Vagina (tissue), 2 donors: ENCODE results near the gene TSPAN9. TPM values are rescaled to one million over a fixed set of nuclear protein-coding genes. Genes with fewer than 3 reads are reported as not detected.

ENCODE experiments used
- DNase-seq, 2 donors: peaks; one replicate each; pipeline ENCODE4 v3.0.0-alpha.2; 2017; ENCODE audit errors: extremely low spot score in 2 of 2
- H3K27ac ChIP-seq: fragments of 200-600 bp; sonication (generic); one replicate; pipeline ENCODE4 v1.5.1; 2019
- H3K27me3 ChIP-seq: fragments of 200-600 bp; sonication (generic); one replicate; pipeline ENCODE4 v1.5.1; 2019
- H3K36me3 ChIP-seq, 2 donors: fragments of 200-600 bp; sonication (generic); one replicate each; pipeline ENCODE4 v1.5.1; 2017 to 2019
- H3K4me1 ChIP-seq: fragments of 200-600 bp; sonication (generic); one replicate; pipeline ENCODE4 v1.5.1; 2019
- H3K4me3 ChIP-seq, 2 donors: fragments of 200-600 bp; sonication (generic); 1 replicate in 1 of 2; 2 replicates in 1 of 2; pipeline ENCODE4 v1.5.1; 2016 to 2019
- H3K9me3 ChIP-seq: fragments of 200-600 bp; sonication (generic); one replicate; pipeline ENCODE4 v1.5.1; 2019
- CTCF ChIP-seq, 3 experiments: fragments of 450-650 bp in 2 of 3; fragments of 200-600 bp in 1 of 3; sonication (generic) in 1 of 3; IDR thresholded peaks; one replicate each; pipeline ENCODE4 v1.5.1; 2017 to 2019; ENCODE audit warnings: antibody characterized with exemption in 3 of 3, mild to moderate bottlenecking in 2 of 3, moderate library complexity in 2 of 3
- POLR2A ChIP-seq, 2 donors: fragments of 450-650 bp; IDR thresholded peaks; one replicate each; pipeline ENCODE4 v1.6.1; 2017; ENCODE audit warnings: antibody characterized with exemption in 2 of 2, mild to moderate bottlenecking in 2 of 2, moderate library complexity in 2 of 2
- POLR2AphosphoS5 ChIP-seq, 2 donors: sonication (generic); formaldehyde crosslinking; IDR thresholded peaks; one replicate each; pipeline ENCODE4 v1.9.0; 2017; ENCODE audit warnings: antibody characterized with exemption in 2 of 2, mild to moderate bottlenecking in 2 of 2, low read depth in 1 of 2; ENCODE audit not compliant: insufficient read depth in 1 of 2
- intact Hi-C: fragments of 100-400 bp; cut with DNase I; formaldehyde crosslinking; loops from one replicate; pipeline ENCODE4 v1.15.1; 2023
- total RNA-seq: library from RNA; depleted of rRNA; stranded (reverse); fragments of >200 nt; gene quantifications from one replicate; pipeline ENCODE4 v1.2.3, GENCODE V29; 2016

TSPAN9 gene
- total RNA-seq, 1 donor from 2014 or later = 32.2 TPM

GRCh38 chr12:3145033-3145432 lies 67.9 kb downstream of the TSPAN9 start:
- Histone ChIP-seq H3K9me3 (no peaks in the 10 kb centered on the region), H3K27me3 (no peaks in the 10 kb centered on the region), H3K27ac (no peak overlapping the region), H3K4me1 (peaks cover 36% of the 10 kb centered on the region), H3K4me3 (no peak overlapping the region), H3K36me3 (no peaks in the 10 kb centered on the region)
- no peak for DNase-seq
- no peak for TF ChIP-seq POLR2AphosphoS5 (IDR thresholded peaks at IDR 0.05; ENCODE audit: insufficient read depth in 1 of 2, low read depth in 1 of 2)
- no peak for TF ChIP-seq POLR2A (IDR thresholded peaks at IDR 0.05)
- no peak for TF ChIP-seq CTCF (IDR thresholded peaks at IDR 0.05)
- intact Hi-C loops = no loop called here

GRCh38 chr12:3145546-3146310 lies 68.5 kb downstream of the TSPAN9 start:
- Histone ChIP-seq H3K9me3 (no peaks in the 10 kb centered on the region), H3K4me1 (peaks cover 43% of the 10 kb centered on the region)
- no peak for DNase-seq

GRCh38 chr12:3147260-3147659 lies 70.1 kb downstream of the TSPAN9 start:
- Histone ChIP-seq H3K9me3 (no peaks in the 10 kb centered on the region), H3K4me3 (no peak overlapping the region), H3K27me3 (no peaks in the 10 kb centered on the region), H3K36me3 (no peaks in the 10 kb centered on the region), H3K4me1 (peaks cover 58% of the 10 kb centered on the region), H3K27ac (no peak overlapping the region)
- TF ChIP-seq POLR2AphosphoS5 (IDR thresholded peaks at IDR 0.05; ENCODE audit: insufficient read depth in 1 of 2, low read depth in 1 of 2) = no peak
- no peak for TF ChIP-seq CTCF (IDR thresholded peaks at IDR 0.05)
- no peak for TF ChIP-seq POLR2A (IDR thresholded peaks at IDR 0.05)
- intact Hi-C loops = no loop called here
- no peak for DNase-seq

More at GRCh38 chr12:3145546-3146310, 68.5 kb downstream of the TSPAN9 start:
- intact Hi-C loops = no loop called here
- Histone ChIP-seq H3K27me3 (no peaks in the 10 kb centered on the region), H3K4me3 (no peak overlapping the region), H3K27ac (no peak overlapping the region), H3K36me3 (no peaks in the 10 kb centered on the region)
- TF ChIP-seq POLR2A (IDR thresholded peaks at IDR 0.05) (no peak), POLR2AphosphoS5 (IDR thresholded peaks at IDR 0.05; ENCODE audit: insufficient read depth in 1 of 2, low read depth in 1 of 2) (no peak), CTCF (IDR thresholded peaks at IDR 0.05) (no peak)

- H3K4me1 ChIP-seq = peaks cover 63% of the 10 kb centered on the region
- no peak overlapping the region for H3K27ac ChIP-seq
- no peaks in the 10 kb centered on the region for H3K36me3 ChIP-seq
- H3K9me3 ChIP-seq = no peaks in the 10 kb centered on the region
- H3K4me3 ChIP-seq = no peak overlapping the region
- DNase-seq = no peak
- intact Hi-C loops = no loop called here
- no peaks in the 10 kb centered on the region for H3K27me3 ChIP-seq
- TF ChIP-seq POLR2A (IDR thresholded peaks at IDR 0.05) (no peak), CTCF (IDR thresholded peaks at IDR 0.05) (no peak), POLR2AphosphoS5 (IDR thresholded peaks at IDR 0.05; ENCODE audit: insufficient read depth in 1 of 2, low read depth in 1 of 2) (no peak)
Measured at GRCh38 chr12:3148366-3149000, 71.3 kb downstream of the TSPAN9 start.
